Endothelial cell of umbilical vein (primary cell): ENCODE data around the gene ZP2. TPM values are rescaled to one million over a fixed set of nuclear protein-coding genes. Genes with fewer than 3 reads are reported as not detected.

Experiments
- BruUV-seq: library from RNA; stranded (reverse); fragments of 400-500 nt; replicated peaks from 2 replicates; lab custom pipeline; 2021; lab: Mats Ljungman, UMichigan
- CTCF ChIA-PET: fragments of 300-600, 350-600 bp; sonication (Branson Sonifier 250); formaldehyde crosslinking; loops from one replicate; lab custom pipeline; 2021; ENCODE audit warnings: antibody characterized with exemption, inconsistent platforms; lab: Charles Lee
- POLR2A ChIA-PET: fragments of 300-600, 350-600 bp; sonication (Branson Sonifier 250); formaldehyde crosslinking; loops from one replicate; lab custom pipeline; 2021; ENCODE audit warnings: antibody characterized with exemption, inconsistent platforms; lab: Charles Lee
- DNase-seq: peaks from one replicate; pipeline ENCODE4 v3.0.0-alpha.2; 2011; ENCODE audit warnings: low read depth, low spot score
- FAIRE-seq: peaks from 2 replicates; lab custom pipeline; 2011; peaks lifted over from hg19 to GRCh38; lab: Jason Lieb, UNC
- H2AFZ ChIP-seq: 2 replicates; pipeline ENCODE4 v1.6.0; 2012; ENCODE audit warnings: low read depth, low read length, control low read depth, inconsistent platforms
- H3K27ac ChIP-seq: 2 replicates; pipeline ENCODE4 v1.5.1; 2011; ENCODE audit warnings: low read depth, mild to moderate bottlenecking, control low read depth, low read length, moderate library complexity; ENCODE audit not compliant: insufficient read depth
- H3K27me3 ChIP-seq, 2 experiments: 2 replicates each; pipeline versions ENCODE4 v1.6.0 to v1.6.1; 2011; ENCODE audit warnings: low read length in 2 of 2, mixed read lengths in 1 of 2; ENCODE audit not compliant: control insufficient read depth in 2 of 2, insufficient read depth in 2 of 2
- H3K36me3 ChIP-seq, 2 experiments: 2 replicates in 1 of 2; 3 replicates in 1 of 2; pipeline ENCODE4 v1.5.1; 2011; ENCODE audit warnings: low read length in 2 of 2, mild to moderate bottlenecking in 1 of 2, moderate library complexity in 1 of 2; ENCODE audit not compliant: control insufficient read depth in 2 of 2, insufficient read depth in 2 of 2; ENCODE audit errors: extremely low read depth in 1 of 2
- H3K4me1 ChIP-seq: 3 replicates; pipeline ENCODE4 v1.5.1; 2011; ENCODE audit warnings: mild to moderate bottlenecking, low read length; ENCODE audit not compliant: control insufficient read depth, insufficient read depth; ENCODE audit errors: extremely low read depth
- H3K4me2 ChIP-seq: 2 replicates; pipeline ENCODE4 v1.6.1; 2011; ENCODE audit warnings: low read length, control low read depth, mixed read lengths; ENCODE audit not compliant: insufficient read depth
- H3K4me3 ChIP-seq, 3 experiments: fragments of 200-600 bp in 1 of 3; sonication (generic), shearing (Covaris generic) in 1 of 3; replicated peaks in 1 of 3; 2 replicates each; pipeline ENCODE4 v1.5.1; 2011 to 2016; ENCODE audit warnings: control low read depth in 3 of 3, low read length in 3 of 3, mild to moderate bottlenecking in 2 of 3, inconsistent platforms in 1 of 3, low read depth in 1 of 3, moderate library complexity in 1 of 3; ENCODE audit not compliant: insufficient read depth in 1 of 3
- H3K79me2 ChIP-seq: 2 replicates; pipeline ENCODE4 v1.6.0; 2012; ENCODE audit warnings: low read length, inconsistent platforms; ENCODE audit not compliant: control insufficient read depth, insufficient read depth
- H3K9ac ChIP-seq: replicated peaks from 2 replicates; pipeline ENCODE3; 2011; ENCODE audit warnings: low read length, control low read depth; ENCODE audit not compliant: insufficient read depth; ENCODE audit errors: extremely low read depth
- H3K9me1 ChIP-seq: replicated peaks from 3 replicates; pipeline ENCODE4 v1.6.0; 2011; ENCODE audit warnings: mild to moderate bottlenecking, low read length; ENCODE audit not compliant: control insufficient read depth, insufficient read depth; ENCODE audit errors: extremely low read depth
- H3K9me3 ChIP-seq: replicated peaks from 2 replicates; pipeline ENCODE4 v1.5.1; 2012; ENCODE audit warnings: low read length, inconsistent platforms; ENCODE audit not compliant: control insufficient read depth, insufficient read depth
- H4K20me1 ChIP-seq: replicated peaks from 2 replicates; pipeline ENCODE3; 2011; ENCODE audit warnings: mild to moderate bottlenecking, low read length; ENCODE audit not compliant: control insufficient read depth, insufficient read depth; ENCODE audit errors: extremely low read depth
- EZH2 ChIP-seq: IDR thresholded peaks from 2 replicates; pipeline ENCODE4 v1.6.1; 2012; ENCODE audit warnings: borderline replicate concordance, low read depth, mild to moderate bottlenecking, moderate library complexity, low read length, inconsistent platforms; ENCODE audit not compliant: severe bottlenecking
- FOS ChIP-seq: IDR thresholded peaks from 2 replicates; pipeline ENCODE4 v1.6.1; 2011; ENCODE audit warnings: mild to moderate bottlenecking, low read length, moderate library complexity, borderline replicate concordance; ENCODE audit not compliant: insufficient read depth
- GATA2 ChIP-seq: IDR thresholded peaks from 2 replicates; pipeline ENCODE4 v1.7.0; 2011; ENCODE audit warnings: low read depth, mild to moderate bottlenecking, moderate library complexity, mixed read lengths, low read length; ENCODE audit not compliant: insufficient read length, insufficient read depth
- JUN ChIP-seq: IDR thresholded peaks from 2 replicates; pipeline ENCODE4 v1.6.1; 2011; ENCODE audit warnings: borderline replicate concordance, low read depth; ENCODE audit not compliant: insufficient read length, insufficient read depth
- MAX ChIP-seq: IDR thresholded peaks from 2 replicates; pipeline ENCODE4 v1.6.1; 2011; ENCODE audit not compliant: insufficient read depth, insufficient read length
- MYC ChIP-seq: IDR thresholded peaks from one replicate; pipeline ENCODE4 v1.6.1; 2011; ENCODE audit warnings: mild to moderate bottlenecking, low read depth, low read length
- POLR2A ChIP-seq: IDR thresholded peaks from 2 replicates; pipeline ENCODE4 v1.6.1; 2012; ENCODE audit warnings: low read depth, mild to moderate bottlenecking, control low read depth, low read length
- POLR2AphosphoS5 ChIP-seq: IDR thresholded peaks from 2 replicates; pipeline ENCODE4 v1.6.1; 2012; ENCODE audit warnings: low read depth, mild to moderate bottlenecking, control low read depth, low read length, moderate library complexity; ENCODE audit not compliant: insufficient read depth
- dilution Hi-C: fragments of 300-500 bp; cut with MboI; formaldehyde crosslinking; loops from one replicate; pipeline ENCODE4 v1.15.0; 2019; ENCODE audit warnings: low sequenced_read_pairs; ENCODE audit not compliant: extremely low pct_ligation_motif_present
- intact Hi-C: fragments of 100-400 bp; cut with micrococcal nuclease; formaldehyde crosslinking; loops from one replicate; pipeline ENCODE4 v1.10.0; 2022
- polyA plus RNA-seq, 4 experiments: library from polyadenylated mRNA; depleted of rRNA in 3 of 4; stranded (reverse) in 3 of 4; unstranded in 1 of 4; fragments of >200 nt; gene quantifications; 2 replicates each; pipeline versions ENCODE4 v1.2.1 to v1.2.3, GENCODE V29; 2011 to 2012; ENCODE audit warnings: missing spikeins in 1 of 4
- total RNA-seq: library from RNA; stranded (reverse); gene quantifications from 2 replicates; pipeline ENCODE4 v1.2.3, GENCODE V29; 2021
- TF ChIP-seq, protein P1 (sequence below), 2 donors: IDR thresholded peaks; 1 replicate in 1 of 2; 2 replicates in 1 of 2; pipeline ENCODE4 v1.5.1; 2011; ENCODE audit warnings: low read length in 2 of 2, mild to moderate bottlenecking in 2 of 2, moderate library complexity in 2 of 2, control low read depth in 1 of 2, inconsistent platforms in 1 of 2, low read depth in 1 of 2; ENCODE audit not compliant: insufficient read depth in 1 of 2; ENCODE audit errors: extremely low read depth in 1 of 2

Gene ZP2
- total and polyA plus RNA-seq, 2 donors (not counting 3 experiments of a cell fraction or from before 2014, with no cell fraction given): not detected

- H3K4me1 ChIP-seq: no peaks in the 10 kb centered on the region
- ChIA-PET POLR2A (no interaction called here), CTCF (interaction anchor here (1.2 to 1.3 kb wide), 2 partner anchors 19 to 329 kb away, joined by 3 read pairs; no protein-coding TSS in a partner anchor)
- H3K27ac ChIP-seq: no peak overlapping the region
- no peak overlapping the region for H3K4me2 ChIP-seq
- no peaks in the 10 kb centered on the region for H3K27me3 ChIP-seq
- H3K36me3 ChIP-seq: peaks cover 0 to 14% of the 10 kb centered on the region in 2 experiments
- intact Hi-C loops: no loop called here
- no peak overlapping the region for H2AFZ ChIP-seq
- no peak overlapping the region for H3K9ac ChIP-seq
- no peaks in the 10 kb centered on the region for H3K9me1 ChIP-seq
- no peaks in the 10 kb centered on the region for H3K79me2 ChIP-seq
- dilution Hi-C loops: no loop called here
- TF ChIP-seq MAX (no peak), POLR2A (no peak), MYC (no peak), JUN (no peak), POLR2AphosphoS5 (no peak), EZH2 (no peak), GATA2 (no peak), FOS (no peak)
- TF ChIP-seq, protein P1, sequence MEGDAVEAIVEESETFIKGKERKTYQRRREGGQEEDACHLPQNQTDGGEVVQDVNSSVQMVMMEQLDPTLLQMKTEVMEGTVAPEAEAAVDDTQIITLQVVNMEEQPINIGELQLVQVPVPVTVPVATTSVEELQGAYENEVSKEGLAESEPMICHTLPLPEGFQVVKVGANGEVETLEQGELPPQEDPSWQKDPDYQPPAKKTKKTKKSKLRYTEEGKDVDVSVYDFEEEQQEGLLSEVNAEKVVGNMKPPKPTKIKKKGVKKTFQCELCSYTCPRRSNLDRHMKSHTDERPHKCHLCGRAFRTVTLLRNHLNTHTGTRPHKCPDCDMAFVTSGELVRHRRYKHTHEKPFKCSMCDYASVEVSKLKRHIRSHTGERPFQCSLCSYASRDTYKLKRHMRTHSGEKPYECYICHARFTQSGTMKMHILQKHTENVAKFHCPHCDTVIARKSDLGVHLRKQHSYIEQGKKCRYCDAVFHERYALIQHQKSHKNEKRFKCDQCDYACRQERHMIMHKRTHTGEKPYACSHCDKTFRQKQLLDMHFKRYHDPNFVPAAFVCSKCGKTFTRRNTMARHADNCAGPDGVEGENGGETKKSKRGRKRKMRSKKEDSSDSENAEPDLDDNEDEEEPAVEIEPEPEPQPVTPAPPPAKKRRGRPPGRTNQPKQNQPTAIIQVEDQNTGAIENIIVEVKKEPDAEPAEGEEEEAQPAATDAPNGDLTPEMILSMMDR (IDR thresholded peaks at IDR 0.05; ENCODE audit: extremely low read depth in 1 of 2, insufficient read depth in 1 of 2, low read depth in 1 of 2, low read length in 2 of 2): no peak
- H4K20me1 ChIP-seq: no peaks in the 10 kb centered on the region
- DNase-seq (no peak), FAIRE-seq (no peak)
- BruUV-seq: no TSS peak
- no peak overlapping the region for H3K4me3 ChIP-seq
- no peaks in the 10 kb centered on the region for H3K9me3 ChIP-seq
Measured at GRCh38 chr16:21179126-21179982, 32.0 kb downstream of the ZP2 start.
